Retinal pigment epithelial cell (primary cell): ENCODE results near the gene HIF3A.
A peak's percentile ranks its signal among the peaks of the same experiment; 100 is the strongest.

Experiments used
- DNase-seq: peaks from one replicate; pipeline ENCODE4 v3.0.0-alpha.2; 2010; ENCODE audit warnings: low read depth
- H3K4me3 ChIP-seq: 2 replicates; pipeline ENCODE4 v1.5.1; 2011; ENCODE audit warnings: mild to moderate bottlenecking, low read length, control low read depth, moderate library complexity
- CTCF ChIP-seq: conservative IDR thresholded peaks from 2 replicates; pipeline ENCODE4 v1.5.1; 2011; ENCODE audit warnings: low read depth, low read length, control low read depth, inconsistent platforms

The HIF3A gene

DNA sequence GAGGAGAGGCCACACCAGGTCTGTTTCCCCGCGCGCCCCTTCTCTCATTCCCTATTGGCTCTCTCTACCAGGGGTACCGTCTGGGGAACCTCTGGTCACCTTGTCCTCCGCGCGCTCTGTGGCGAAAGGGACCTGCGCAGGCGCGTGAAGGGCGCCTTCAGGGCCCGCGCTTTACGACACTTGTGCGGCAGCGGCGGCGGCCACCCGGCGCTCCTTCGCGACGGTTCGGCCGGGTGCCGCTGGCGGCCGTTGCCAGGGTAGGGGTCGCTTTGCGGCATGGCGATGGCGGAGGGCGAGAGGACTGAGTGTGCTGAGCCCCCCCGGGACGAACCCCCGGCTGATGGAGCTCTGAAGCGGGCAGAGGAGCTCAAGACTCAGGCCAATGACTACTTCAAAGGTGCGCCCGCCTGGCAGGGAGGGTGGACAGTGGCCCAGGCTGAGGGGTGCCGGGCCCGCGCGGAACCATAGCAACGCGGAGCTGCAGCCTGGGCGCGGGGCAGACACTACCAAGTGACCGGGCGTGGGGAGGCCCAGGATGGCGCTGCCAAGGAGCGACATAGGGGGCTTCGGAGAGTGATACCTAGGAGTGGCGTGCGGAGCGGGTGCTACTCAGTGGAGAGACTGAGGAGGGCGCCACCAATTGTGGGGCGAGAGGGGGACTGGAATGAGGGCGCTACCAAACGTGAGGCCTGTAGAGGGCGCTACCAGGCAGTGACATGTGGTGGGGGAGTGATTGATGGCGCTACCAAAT, 50.2 kb downstream of the HIF3A start, which contains the start of gene PPP5C:
PPP5C (plus strand) TSS at position 267 of the 751 bp plus-strand sequence; CDS start at position 277, 10 bp downstream.
- DNase-seq, result peak; percentile 69
- H3K4me3 ChIP-seq, result peak within 1 kb of the TSS; percentile 97
- TF ChIP-seq CTCF, result peak; percentile 96

DNA sequence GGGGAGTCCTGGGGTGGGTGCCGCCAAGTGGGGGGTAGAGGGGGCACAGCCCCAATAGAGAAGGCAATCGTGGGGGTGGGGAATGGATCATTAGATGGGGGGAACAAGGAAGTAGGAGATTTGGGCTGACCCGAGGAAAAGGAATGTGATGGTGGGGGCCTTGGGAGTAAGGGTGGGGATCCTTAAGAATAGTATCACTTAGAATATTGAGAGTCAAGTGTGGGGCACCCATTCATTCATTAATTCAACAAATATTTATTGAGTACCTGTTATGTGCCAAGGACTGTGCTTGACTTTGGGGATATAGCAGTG, 50.7 kb downstream of the HIF3A start:
- no peak for DNase-seq
- TF ChIP-seq CTCF, result no peak
- peak overlapping the region; percentile 97 for H3K4me3 ChIP-seq

DNA sequence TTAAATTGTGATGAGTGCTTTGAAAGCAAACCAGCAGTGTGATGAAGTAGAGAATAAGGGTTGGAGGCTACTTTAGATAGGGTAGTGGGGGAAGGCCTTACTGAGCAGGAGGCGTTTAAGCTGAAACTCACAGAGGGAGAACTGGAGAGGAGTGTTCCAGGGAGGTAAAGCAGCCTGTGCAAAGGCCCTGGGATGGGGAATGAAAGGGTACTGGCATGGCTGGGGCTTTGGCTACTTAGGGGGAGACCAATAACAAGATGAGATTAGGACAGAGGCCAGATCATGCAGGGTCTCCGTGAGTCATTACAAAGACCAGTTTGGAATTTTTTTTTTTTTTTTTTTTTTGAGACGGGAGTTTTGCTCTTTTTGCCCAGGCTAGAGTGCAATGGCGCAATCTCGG, 51.1 kb downstream of the HIF3A start:
- no peak for TF ChIP-seq CTCF
- peak overlapping the region; percentile 97 for H3K4me3 ChIP-seq
- DNase-seq, result no peak

- no peak for DNase-seq
- H3K4me3 ChIP-seq, result no peak overlapping the region
- TF ChIP-seq CTCF, result no peak
Observed at GRCh38 chr19:46349311-46349993, 52.6 kb downstream of the HIF3A start.

- no peak for DNase-seq
- H3K4me3 ChIP-seq, result no peak overlapping the region
- no peak for TF ChIP-seq CTCF
Observed at GRCh38 chr19:46350029-46350757, 53.4 kb downstream of the HIF3A start.

- no peak for DNase-seq
- no peak overlapping the region for H3K4me3 ChIP-seq
- no peak for TF ChIP-seq CTCF
Observed at GRCh38 chr19:46350758-46351159, 53.9 kb downstream of the HIF3A start.
